ENCODE data around the gene CYP2C9.
A peak's percentile ranks its signal among the peaks of the same experiment; 100 is the strongest.

CYP2C9 gene

DNA sequence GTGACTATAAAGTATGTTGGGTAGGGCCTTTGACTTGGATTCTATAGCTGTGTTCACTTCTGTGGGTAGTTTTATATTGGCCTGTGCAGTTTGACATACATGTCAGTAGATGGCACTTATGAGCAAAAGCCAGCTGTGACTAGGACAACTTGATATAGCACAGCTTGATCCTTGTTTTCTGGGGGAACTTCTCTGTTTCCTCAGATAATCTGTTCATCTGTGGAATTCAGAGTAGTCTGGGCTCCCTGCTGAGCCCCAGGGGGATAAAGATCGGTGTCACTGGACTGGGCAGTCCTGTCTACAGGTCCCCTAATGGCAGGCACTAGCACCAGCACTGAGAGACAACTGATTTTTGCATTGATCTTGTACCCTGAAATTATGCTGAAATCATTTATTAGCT is 25.4 kb downstream of the CYP2C9 start:
- Histone ChIP-seq H3K27ac (ENCODE audit: low read depth, low read length) (no peak overlapping the region), H3K9ac (ENCODE audit: low read depth, low read length) (no peak overlapping the region), H3K4me3 (ENCODE audit: low read length) (no peak overlapping the region), H3K36me3 (ENCODE audit: insufficient read depth, low read length) (no peaks in the 10 kb centered on the region), H3K9me3 (ENCODE audit: insufficient read depth, low read depth, low read length) (peaks cover 14% of the 10 kb centered on the region; the same call in 1 of the 2 replicates), H3K4me1 (ENCODE audit: insufficient read depth, low read length) (no peaks in the 10 kb centered on the region), H3K27me3 (ENCODE audit: insufficient read depth, low read length) (no peaks in the 10 kb centered on the region)
- 8% methylated on average over 1 of the region's 1 CpG for WGBS

DNA sequence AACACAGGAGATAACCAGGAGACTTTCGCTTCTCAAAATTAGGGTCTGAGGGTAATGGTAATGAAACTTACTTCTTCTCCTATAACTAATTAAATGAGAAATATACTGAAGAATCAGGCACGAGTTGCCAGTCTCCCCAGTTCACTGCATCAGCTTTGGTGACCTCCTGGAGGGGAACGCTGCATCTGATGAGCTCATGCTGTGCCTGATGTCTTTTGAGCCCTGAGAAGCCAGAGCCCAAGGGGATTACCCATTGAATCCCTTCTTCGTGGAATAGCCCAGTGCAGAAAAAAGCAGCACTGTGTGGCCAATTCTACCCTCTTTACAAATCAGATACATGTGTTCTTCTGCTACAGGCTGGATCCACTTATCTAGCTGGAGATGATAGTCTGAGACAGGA is 45.1 kb downstream of the CYP2C9 start:
- WGBS, result 69% methylated on average over 3 of the region's 4 CpGs
- Histone ChIP-seq H3K4me1 (ENCODE audit: insufficient read depth, low read length) (no peaks in the 10 kb centered on the region; the same call in 1 of the 2 replicates), H3K36me3 (ENCODE audit: insufficient read depth, low read length) (no peaks in the 10 kb centered on the region), H3K27ac (ENCODE audit: low read depth, low read length) (no peak overlapping the region), H3K4me3 (ENCODE audit: low read length) (no peak overlapping the region), H3K9me3 (ENCODE audit: insufficient read depth, low read depth, low read length) (no peaks in the 10 kb centered on the region; the same call in 1 of the 2 replicates), H3K27me3 (ENCODE audit: insufficient read depth, low read length) (no peaks in the 10 kb centered on the region), H3K9ac (ENCODE audit: low read depth, low read length) (no peak overlapping the region)

DNA sequence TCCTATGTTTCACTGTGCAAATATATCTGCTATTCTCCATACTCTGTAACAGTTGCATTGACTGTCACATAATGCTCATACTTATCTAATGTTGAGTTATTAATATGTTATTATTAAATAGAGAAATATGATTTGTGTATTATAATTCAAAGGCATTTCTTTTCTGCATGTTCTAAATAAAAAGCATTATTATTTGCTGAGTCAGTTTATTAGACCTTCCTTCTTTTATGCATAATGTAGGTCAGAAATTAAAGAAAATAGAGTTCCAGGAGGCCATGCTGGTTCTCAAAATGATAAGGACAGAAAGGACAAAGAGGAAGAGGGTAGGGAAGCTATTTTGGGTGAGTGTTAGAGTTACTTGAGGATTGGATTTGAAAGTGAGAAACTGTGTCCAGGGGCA is 50.7 kb downstream of the CYP2C9 start:
- Histone ChIP-seq H3K27ac (ENCODE audit: low read depth, low read length) (no peak overlapping the region), H3K9me3 (ENCODE audit: insufficient read depth, low read depth, low read length) (peaks cover 31% of the 10 kb centered on the region), H3K9ac (ENCODE audit: low read depth, low read length) (no peak overlapping the region), H3K36me3 (ENCODE audit: insufficient read depth, low read length) (no peaks in the 10 kb centered on the region), H3K4me1 (ENCODE audit: insufficient read depth, low read length) (no peaks in the 10 kb centered on the region), H3K4me3 (ENCODE audit: low read length) (no peak overlapping the region), H3K27me3 (ENCODE audit: insufficient read depth, low read length) (no peaks in the 10 kb centered on the region)

DNA sequence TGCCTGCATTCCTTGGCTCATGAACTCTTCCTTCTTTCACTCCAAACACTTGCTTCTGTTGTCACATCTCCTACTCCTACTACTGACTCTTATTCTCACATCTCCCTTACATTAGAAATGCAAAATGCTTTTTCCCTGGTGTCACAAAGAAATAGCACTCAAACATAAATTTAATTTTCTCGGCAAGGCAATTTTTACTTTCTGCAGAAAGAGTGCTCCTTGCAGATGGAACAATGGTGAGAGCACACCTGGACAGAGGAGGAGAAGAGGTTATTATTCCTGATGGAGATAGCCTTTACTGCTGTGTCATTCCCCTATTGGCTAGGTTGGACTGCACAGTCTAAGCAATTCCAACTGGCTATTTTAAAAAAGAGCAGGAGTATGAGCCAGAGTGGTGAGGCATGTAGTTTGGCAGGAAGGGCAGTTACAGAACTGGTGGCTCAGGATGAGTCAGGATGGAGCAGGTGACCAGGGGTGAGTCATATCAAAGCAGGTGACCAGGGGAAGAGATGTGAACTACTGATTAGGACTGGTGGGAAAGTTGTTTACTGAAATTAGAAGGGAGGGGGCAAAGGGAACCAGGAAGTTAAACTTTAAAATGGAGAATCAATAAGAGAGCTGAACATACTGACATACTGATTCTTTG is 52.9 kb downstream of the CYP2C9 start:
- WGBS, result 94% methylated on average over 1 of the region's 1 CpG
- H3K27me3 ChIP-seq (ENCODE audit: insufficient read depth, low read length), result no peaks in the 10 kb centered on the region
- H3K36me3 ChIP-seq (ENCODE audit: insufficient read depth, low read length), result no peaks in the 10 kb centered on the region
- no peak overlapping the region for H3K9ac ChIP-seq (ENCODE audit: low read depth, low read length)
- peaks cover 31% of the 10 kb centered on the region for H3K9me3 ChIP-seq (ENCODE audit: insufficient read depth, low read depth, low read length)
- H3K4me1 ChIP-seq (ENCODE audit: insufficient read depth, low read length), result 0 out of 2 replicates have a peak, but pooled peaks cover 5% of the 10 kb centered on the region
- H3K4me3 ChIP-seq (ENCODE audit: low read length), result no peak overlapping the region
- H3K27ac ChIP-seq (ENCODE audit: low read depth, low read length), result no peak overlapping the region

DNA sequence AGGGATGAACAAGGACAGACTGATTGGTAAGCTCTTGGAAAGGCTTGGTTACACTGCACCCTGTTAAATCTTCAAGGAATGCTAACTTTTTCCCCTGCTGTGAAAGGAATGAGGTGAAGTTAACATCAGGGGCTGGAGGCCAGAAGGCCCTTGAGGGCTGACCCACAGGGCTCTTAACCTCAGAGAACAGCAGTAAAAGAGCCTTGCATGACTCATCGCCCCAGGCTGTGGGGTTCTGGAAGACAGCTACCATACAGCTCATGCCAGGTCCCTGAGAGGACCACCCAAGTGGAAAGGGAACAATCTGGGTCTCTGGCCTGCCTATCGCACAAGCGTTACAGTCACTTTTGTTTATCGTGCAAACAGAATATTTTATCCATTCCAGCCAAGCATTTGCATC is 54.4 kb downstream of the CYP2C9 start:
- no peak overlapping the region for H3K27ac ChIP-seq (ENCODE audit: low read depth, low read length)
- 85% methylated on average over 4 of the region's 4 CpGs for WGBS
- no peak overlapping the region for H3K4me3 ChIP-seq (ENCODE audit: low read length)
- H3K27me3 ChIP-seq (ENCODE audit: insufficient read depth, low read length), result no peaks in the 10 kb centered on the region
- peaks cover 31% of the 10 kb centered on the region for H3K9me3 ChIP-seq (ENCODE audit: insufficient read depth, low read depth, low read length)
- H3K4me1 ChIP-seq (ENCODE audit: insufficient read depth, low read length), result peaks cover 17% of the 10 kb centered on the region
- no peak overlapping the region for H3K9ac ChIP-seq (ENCODE audit: low read depth, low read length)
- H3K36me3 ChIP-seq (ENCODE audit: insufficient read depth, low read length), result no peaks in the 10 kb centered on the region

DNA sequence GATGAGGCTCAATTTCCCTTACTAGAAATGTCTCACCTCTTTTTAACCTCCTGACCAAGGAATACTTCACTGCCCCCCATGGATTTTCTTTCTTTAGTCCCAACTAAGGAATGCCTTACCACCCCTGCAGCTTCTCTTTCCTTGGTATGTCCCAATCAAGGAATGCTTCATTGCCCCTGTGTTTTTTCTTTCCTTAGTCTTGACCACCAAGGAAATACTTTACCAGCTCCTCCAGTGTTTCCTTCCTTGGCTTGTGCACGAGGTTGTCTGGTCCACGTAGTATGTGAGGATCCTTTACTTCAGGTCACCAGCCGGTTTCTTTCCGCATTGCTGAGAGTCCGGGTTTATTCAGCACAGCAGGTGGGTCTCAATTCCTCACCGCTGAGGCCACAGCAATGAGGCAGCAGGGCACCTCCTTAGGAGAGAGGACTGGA is 59.3 kb downstream of the CYP2C9 start:
- 11% methylated on average over 6 of the region's 6 CpGs for WGBS
- H3K27me3 ChIP-seq (ENCODE audit: insufficient read depth, low read length), result no peaks in the 10 kb centered on the region
- peak overlapping the region; percentile 54; the same call in 1 of the 2 replicates for H3K27ac ChIP-seq (ENCODE audit: low read depth, low read length)
- H3K9me3 ChIP-seq (ENCODE audit: insufficient read depth, low read depth, low read length), result no peaks in the 10 kb centered on the region
- H3K9ac ChIP-seq (ENCODE audit: low read depth, low read length), result peak overlapping the region; percentile 13; the same call in 1 of the 2 replicates
- no peaks in the 10 kb centered on the region for H3K36me3 ChIP-seq (ENCODE audit: insufficient read depth, low read length)
- peak overlapping the region; percentile 41 for H3K4me3 ChIP-seq (ENCODE audit: low read length)
- H3K4me1 ChIP-seq (ENCODE audit: insufficient read depth, low read length), result peaks cover 26% of the 10 kb centered on the region

DNA sequence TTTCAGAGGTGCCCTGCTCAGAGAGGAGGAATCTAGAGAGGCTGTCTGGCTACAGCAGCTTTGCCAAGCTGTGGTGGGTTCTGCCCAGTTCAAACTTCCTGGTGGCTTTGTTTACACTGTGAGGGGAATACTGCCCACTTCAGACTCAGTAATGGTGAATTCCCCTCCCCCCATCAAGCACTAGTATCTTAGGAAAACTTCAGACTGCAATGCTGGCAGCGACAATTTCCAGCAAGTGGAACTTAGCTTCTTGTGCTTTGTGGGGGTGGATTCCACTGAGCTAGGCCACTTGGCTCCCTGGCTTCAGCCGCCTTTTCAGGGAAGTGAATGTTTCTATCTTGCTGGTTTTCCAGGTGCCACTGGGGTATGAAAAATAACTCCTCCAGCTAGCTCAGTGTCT is 88.0 kb downstream of the CYP2C9 start:
- no peak overlapping the region for H3K27ac ChIP-seq (ENCODE audit: low read depth, low read length)
- WGBS, result 85% methylated on average over 2 of the region's 2 CpGs

DNA sequence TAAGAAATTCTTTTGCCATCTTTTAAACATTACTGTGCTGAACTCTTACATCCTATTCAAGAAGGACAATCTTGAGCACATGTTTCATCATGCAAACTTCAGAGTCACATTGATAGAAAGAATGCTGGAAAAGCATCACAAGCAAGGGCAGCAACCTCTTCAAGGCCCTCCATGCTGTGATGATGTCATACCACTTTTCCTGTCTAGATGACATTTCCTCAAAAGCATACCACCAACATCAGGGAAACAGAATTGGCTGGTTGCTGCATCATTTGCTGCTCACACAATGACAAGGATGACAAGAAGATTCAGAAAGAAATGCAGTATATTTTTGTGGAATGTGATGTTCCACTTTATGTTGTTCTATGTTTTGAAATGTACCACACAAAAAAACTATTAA is 93.2 kb downstream of the CYP2C9 start:
- H3K27ac ChIP-seq (ENCODE audit: low read depth, low read length), result no peak overlapping the region
- no peak overlapping the region for H3K9ac ChIP-seq (ENCODE audit: low read depth, low read length)
- no peak overlapping the region for H3K4me3 ChIP-seq (ENCODE audit: low read length)
- no peaks in the 10 kb centered on the region for H3K27me3 ChIP-seq (ENCODE audit: insufficient read depth, low read length)
- no peaks in the 10 kb centered on the region for H3K9me3 ChIP-seq (ENCODE audit: insufficient read depth, low read depth, low read length)
- no peaks in the 10 kb centered on the region for H3K4me1 ChIP-seq (ENCODE audit: insufficient read depth, low read length)
- H3K36me3 ChIP-seq (ENCODE audit: insufficient read depth, low read length), result no peaks in the 10 kb centered on the region

More for the DNA sequence above, 88.0 kb downstream of the CYP2C9 start:
- Histone ChIP-seq H3K27me3 (ENCODE audit: insufficient read depth, low read length) (no peaks in the 10 kb centered on the region), H3K4me1 (ENCODE audit: insufficient read depth, low read length) (no peaks in the 10 kb centered on the region), H3K36me3 (ENCODE audit: insufficient read depth, low read length) (no peaks in the 10 kb centered on the region), H3K4me3 (ENCODE audit: low read length) (no peak overlapping the region), H3K9me3 (ENCODE audit: insufficient read depth, low read depth, low read length) (no peaks in the 10 kb centered on the region), H3K9ac (ENCODE audit: low read depth, low read length) (no peak overlapping the region)

DNA sequence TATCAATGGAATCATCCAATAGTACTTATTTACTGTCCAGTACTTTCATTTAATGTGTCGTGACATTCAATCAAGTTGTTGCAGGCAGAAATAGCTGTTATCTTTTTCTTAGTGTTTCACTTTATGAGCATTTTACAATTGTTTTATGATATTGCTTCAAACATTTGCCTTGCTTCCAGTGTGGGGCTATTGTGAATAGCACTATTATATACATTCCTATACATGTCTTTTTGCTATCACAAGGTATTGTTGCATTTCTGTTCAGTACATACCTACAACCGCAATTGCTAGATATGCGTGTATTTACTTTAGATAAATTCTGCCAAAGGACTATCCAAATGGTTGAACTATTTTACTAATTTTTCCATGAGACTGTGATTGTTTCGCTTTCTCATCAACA is 95.9 kb downstream of the CYP2C9 start:
- H3K4me1 ChIP-seq (ENCODE audit: insufficient read depth, low read length), result no peaks in the 10 kb centered on the region
- no peaks in the 10 kb centered on the region for H3K27me3 ChIP-seq (ENCODE audit: insufficient read depth, low read length)
- no peaks in the 10 kb centered on the region for H3K9me3 ChIP-seq (ENCODE audit: insufficient read depth, low read depth, low read length)
- no peak overlapping the region for H3K4me3 ChIP-seq (ENCODE audit: low read length)
- H3K27ac ChIP-seq (ENCODE audit: low read depth, low read length), result no peak overlapping the region
- H3K9ac ChIP-seq (ENCODE audit: low read depth, low read length), result no peak overlapping the region
- WGBS, result 97% methylated on average over 2 of the region's 4 CpGs
- H3K36me3 ChIP-seq (ENCODE audit: insufficient read depth, low read length), result no peaks in the 10 kb centered on the region

DNA sequence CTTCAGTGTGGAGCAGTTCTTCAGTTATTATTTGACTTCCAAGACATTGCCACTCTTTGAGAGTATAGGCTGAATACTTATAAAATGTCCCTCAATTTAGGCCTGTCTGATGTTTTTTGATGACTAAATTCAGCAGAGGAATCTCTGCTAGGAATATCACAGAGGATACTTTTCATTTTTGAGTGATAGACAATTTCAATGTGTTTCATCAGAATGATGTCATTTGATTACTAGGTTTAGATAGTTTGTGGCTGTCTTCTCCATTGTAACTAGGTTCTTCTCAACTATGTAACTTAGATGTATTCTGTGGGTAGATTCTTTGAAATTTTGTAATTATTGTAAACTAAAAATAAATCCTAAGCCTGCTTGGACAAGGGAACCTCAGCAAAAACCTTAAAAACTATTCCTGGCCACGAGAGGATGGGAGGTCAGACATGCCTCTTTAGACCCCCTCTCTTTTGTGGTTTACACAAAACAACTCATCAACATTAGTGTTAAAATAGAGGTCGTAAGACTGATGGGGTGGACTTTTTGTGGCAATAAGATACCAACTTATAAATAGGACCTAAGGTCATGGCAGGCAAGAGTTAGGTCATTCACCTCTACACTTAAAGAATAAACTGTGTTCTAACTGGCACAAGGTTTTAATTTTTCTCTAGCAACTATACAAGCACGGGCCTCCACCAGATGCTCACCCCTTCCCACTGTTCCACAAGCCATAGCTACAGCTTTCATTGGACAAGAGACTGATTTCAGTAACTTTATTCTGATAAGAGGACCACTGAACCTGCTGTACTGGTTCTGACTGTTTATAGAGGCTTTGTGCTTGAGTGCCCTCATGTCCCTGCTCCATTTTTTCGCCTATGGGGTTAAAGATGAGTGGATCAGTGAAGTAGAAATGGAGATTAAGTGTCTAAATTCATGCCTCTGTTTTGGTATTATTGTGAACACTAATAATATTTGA is 97.2 kb downstream of the CYP2C9 start:
- H3K9me3 ChIP-seq (ENCODE audit: insufficient read depth, low read depth, low read length), result no peaks in the 10 kb centered on the region
- no peak overlapping the region for H3K9ac ChIP-seq (ENCODE audit: low read depth, low read length)
- no peaks in the 10 kb centered on the region for H3K36me3 ChIP-seq (ENCODE audit: insufficient read depth, low read length)
- whole genome bisulfite sequencing, result 88% methylated on average over 3 of the region's 4 CpGs
- no peak overlapping the region for H3K4me3 ChIP-seq (ENCODE audit: low read length)
- peaks cover 5% of the 10 kb centered on the region; the same call in 1 of the 2 replicates for H3K4me1 ChIP-seq (ENCODE audit: insufficient read depth, low read length)
- no peaks in the 10 kb centered on the region for H3K27me3 ChIP-seq (ENCODE audit: insufficient read depth, low read length)
- H3K27ac ChIP-seq (ENCODE audit: low read depth, low read length), result no peak overlapping the region

DNA sequence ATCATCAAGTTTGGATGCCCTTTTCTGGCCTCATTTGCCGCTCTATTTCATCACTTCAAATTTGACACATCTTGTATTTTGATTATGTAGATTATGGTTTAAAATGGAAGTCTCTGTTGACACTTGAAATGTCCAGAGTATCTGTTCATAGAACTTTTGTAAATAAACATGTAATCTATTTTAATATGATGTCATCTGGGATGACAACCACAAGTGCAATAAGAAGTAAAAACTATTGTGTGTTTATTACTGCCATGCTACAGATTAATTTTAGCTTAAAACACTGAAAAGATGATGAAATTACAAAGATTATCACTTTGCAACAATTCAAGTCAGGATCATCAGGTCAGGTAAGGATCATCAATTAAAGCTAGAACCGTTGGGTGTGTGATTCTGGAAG is 100.8 kb downstream of the CYP2C9 start:
- no peak overlapping the region for H3K4me3 ChIP-seq (ENCODE audit: low read length)
- H3K9ac ChIP-seq (ENCODE audit: low read depth, low read length), result no peak overlapping the region
- H3K27me3 ChIP-seq (ENCODE audit: insufficient read depth, low read length), result no peaks in the 10 kb centered on the region
- no peak overlapping the region for H3K27ac ChIP-seq (ENCODE audit: low read depth, low read length)
- H3K4me1 ChIP-seq (ENCODE audit: insufficient read depth, low read length), result peaks cover 5% of the 10 kb centered on the region; the same call in 1 of the 2 replicates
- H3K9me3 ChIP-seq (ENCODE audit: insufficient read depth, low read depth, low read length), result no peaks in the 10 kb centered on the region
- no peaks in the 10 kb centered on the region for H3K36me3 ChIP-seq (ENCODE audit: insufficient read depth, low read length)
- 100% methylated on average over 2 of the region's 2 CpGs for WGBS

Measured in HUES64 (cell line).